ENCODE results near the gene EIPR1.

DNA sequence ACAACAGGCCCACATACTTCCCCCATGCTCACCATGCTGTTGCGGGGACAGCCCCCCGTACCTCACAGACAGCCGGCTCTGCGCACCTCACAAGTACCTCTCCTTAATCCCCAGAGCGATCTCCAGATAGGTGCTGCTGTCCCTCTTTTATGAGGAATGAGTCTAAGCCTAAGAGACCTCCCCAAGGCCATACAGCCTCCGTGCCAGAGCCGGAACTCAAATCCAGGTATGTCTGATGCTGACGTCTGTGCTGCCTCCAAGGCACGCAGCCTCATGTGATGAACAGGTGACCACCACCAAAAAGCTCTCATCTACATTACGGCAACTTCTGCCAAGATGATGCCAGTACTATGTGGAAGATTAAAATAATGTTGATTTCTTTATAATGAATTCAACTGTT is 85.2 kb downstream of the EIPR1 start:
- TF ChIP-seq ZNF592 (IDR thresholded peaks at IDR 0.05), result no peak
- no peak for TF ChIP-seq YBX1 (IDR thresholded peaks at IDR 0.05)
